Measurements from ENCODE around the gene SAMHD1.

DNA sequence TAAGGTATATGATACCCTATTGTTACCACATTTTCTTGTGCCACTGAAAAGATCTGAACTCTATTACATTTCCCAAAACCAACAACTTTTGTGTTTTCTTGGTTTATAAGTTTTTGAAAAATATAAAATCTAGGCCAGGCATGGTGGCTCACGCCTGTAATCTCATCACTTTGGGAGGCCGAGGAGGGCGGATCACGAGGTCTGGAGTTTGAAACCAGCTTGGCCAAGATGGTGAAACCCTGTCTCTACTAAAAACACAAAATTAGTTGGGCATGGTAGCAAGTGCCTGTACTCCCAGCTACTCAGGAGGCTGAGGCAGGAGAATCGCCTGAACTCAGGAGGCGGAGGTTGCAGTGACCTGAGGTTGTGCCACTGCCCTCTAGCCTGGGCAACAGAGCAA, 34.3 kb downstream of the SAMHD1 start:
- TF ChIP-seq ZFX (IDR thresholded peaks at IDR 0.05; ENCODE audit: borderline replicate concordance) = no peak
- TF ChIP-seq, protein P1, sequence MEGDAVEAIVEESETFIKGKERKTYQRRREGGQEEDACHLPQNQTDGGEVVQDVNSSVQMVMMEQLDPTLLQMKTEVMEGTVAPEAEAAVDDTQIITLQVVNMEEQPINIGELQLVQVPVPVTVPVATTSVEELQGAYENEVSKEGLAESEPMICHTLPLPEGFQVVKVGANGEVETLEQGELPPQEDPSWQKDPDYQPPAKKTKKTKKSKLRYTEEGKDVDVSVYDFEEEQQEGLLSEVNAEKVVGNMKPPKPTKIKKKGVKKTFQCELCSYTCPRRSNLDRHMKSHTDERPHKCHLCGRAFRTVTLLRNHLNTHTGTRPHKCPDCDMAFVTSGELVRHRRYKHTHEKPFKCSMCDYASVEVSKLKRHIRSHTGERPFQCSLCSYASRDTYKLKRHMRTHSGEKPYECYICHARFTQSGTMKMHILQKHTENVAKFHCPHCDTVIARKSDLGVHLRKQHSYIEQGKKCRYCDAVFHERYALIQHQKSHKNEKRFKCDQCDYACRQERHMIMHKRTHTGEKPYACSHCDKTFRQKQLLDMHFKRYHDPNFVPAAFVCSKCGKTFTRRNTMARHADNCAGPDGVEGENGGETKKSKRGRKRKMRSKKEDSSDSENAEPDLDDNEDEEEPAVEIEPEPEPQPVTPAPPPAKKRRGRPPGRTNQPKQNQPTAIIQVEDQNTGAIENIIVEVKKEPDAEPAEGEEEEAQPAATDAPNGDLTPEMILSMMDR (IDR thresholded peaks at IDR 0.05) = no peak
